Karpas-422 (cell line): ENCODE measurements around the gene FAM222A. TPM values are rescaled to one million over a fixed set of nuclear protein-coding genes. Genes with fewer than 3 reads are reported as not detected.

Experiments
- DNase-seq: peaks from one replicate; pipeline ENCODE4 v3.0.0-alpha.2; 2015
- H2AFZ ChIP-seq: fragments of 200-600 bp; sonication (generic); 2 replicates; pipeline ENCODE4 v1.6.1; 2014; ENCODE audit warnings: antibody characterized with exemption, low read length, mixed read lengths
- H3K27ac ChIP-seq: fragments of 200-600 bp; sonication (generic); 2 replicates; pipeline ENCODE4 v1.5.1; 2014; ENCODE audit warnings: mild to moderate bottlenecking, low read length, moderate library complexity
- H3K27me3 ChIP-seq: fragments of 200-600 bp; sonication (generic); 2 replicates; pipeline ENCODE4 v1.6.1; 2014; ENCODE audit warnings: low read length, mixed read lengths
- H3K36me3 ChIP-seq: fragments of 200-600 bp; sonication (generic); 2 replicates; pipeline ENCODE4 v1.6.1; 2014; ENCODE audit warnings: low read length, mixed read lengths; ENCODE audit not compliant: insufficient read depth
- H3K4me1 ChIP-seq: fragments of 200-600 bp; sonication (generic); 2 replicates; pipeline ENCODE4 v1.6.1; 2014; ENCODE audit warnings: mild to moderate bottlenecking, low read length, mixed read lengths
- H3K4me2 ChIP-seq: fragments of 200-600 bp; sonication (generic); 2 replicates; pipeline ENCODE4 v1.6.1; 2014; ENCODE audit warnings: low read length, low read depth, mild to moderate bottlenecking; ENCODE audit not compliant: poor library complexity, severe bottlenecking
- H3K4me3 ChIP-seq: fragments of 200-600 bp; sonication (generic); 2 replicates; pipeline ENCODE4 v1.5.1; 2014; ENCODE audit warnings: mild to moderate bottlenecking, antibody characterized with exemption, low read length, mixed read lengths
- H3K79me2 ChIP-seq: fragments of 200-600 bp; sonication (generic); 2 replicates; pipeline ENCODE4 v1.6.1; 2014; ENCODE audit warnings: mild to moderate bottlenecking, low read length, mixed read lengths
- H3K9ac ChIP-seq: fragments of 200-600 bp; sonication (generic); 2 replicates; pipeline ENCODE4 v1.6.0; 2014; ENCODE audit warnings: low read length
- H3K9me2 ChIP-seq: fragments of 200-600 bp; sonication (generic), shearing (Covaris generic); replicated peaks from 2 replicates; pipeline ENCODE4 v1.6.0; 2014; ENCODE audit warnings: mild to moderate bottlenecking, low read length, moderate library complexity; ENCODE audit not compliant: insufficient read depth
- H3K9me3 ChIP-seq: fragments of 300-700, 200-600 bp; sonication (generic); 2 replicates; pipeline ENCODE4 v1.6.1; 2014; ENCODE audit warnings: low read length, mixed read lengths
- H4K20me1 ChIP-seq: fragments of 200-600 bp; sonication (generic); 2 replicates; pipeline ENCODE4 v1.6.1; 2014; ENCODE audit warnings: mild to moderate bottlenecking, antibody characterized with exemption, low read length, low read depth; ENCODE audit not compliant: insufficient read depth
- total RNA-seq: library from RNA; depleted of rRNA; stranded (reverse); fragments of >200 nt; shearing (Covaris generic); gene quantifications from 2 replicates; pipeline ENCODE4 v1.2.3, GENCODE V29; 2014; ENCODE audit warnings: low replicate concordance

Gene FAM222A
- total RNA-seq, 1 experiment from 2014 or later, result 0.11 TPM

- Histone ChIP-seq H2AFZ (no peak overlapping the region), H4K20me1 (no peaks in the 10 kb centered on the region)
Observed at GRCh38 chr12:109677279-109677691, 36.3 kb upstream of the FAM222A start.

GRCh38 chr12:109678719-109679118 is 34.9 kb upstream of the FAM222A start:
- H3K4me1 ChIP-seq, result no peaks in the 10 kb centered on the region
- no peaks in the 10 kb centered on the region for H3K79me2 ChIP-seq
- H3K4me2 ChIP-seq, result no peak overlapping the region
- H2AFZ ChIP-seq, result no peak overlapping the region
- no peak for DNase-seq
- no peaks in the 10 kb centered on the region for H3K36me3 ChIP-seq
- H3K9me2 ChIP-seq, result no peaks in the 10 kb centered on the region
- H3K27me3 ChIP-seq, result no peaks in the 10 kb centered on the region
- no peak overlapping the region for H3K27ac ChIP-seq
- no peaks in the 10 kb centered on the region for H3K9me3 ChIP-seq
- H3K4me3 ChIP-seq, result no peak overlapping the region
- H4K20me1 ChIP-seq, result no peaks in the 10 kb centered on the region
- no peak overlapping the region for H3K9ac ChIP-seq

More at GRCh38 chr12:109677279-109677691, 36.3 kb upstream of the FAM222A start:
- Histone ChIP-seq H3K27me3 (no peaks in the 10 kb centered on the region), H3K36me3 (no peaks in the 10 kb centered on the region), H3K4me3 (no peak overlapping the region), H3K9me3 (no peaks in the 10 kb centered on the region), H3K4me1 (no peaks in the 10 kb centered on the region), H3K4me2 (no peak overlapping the region), H3K79me2 (no peaks in the 10 kb centered on the region), H3K27ac (no peak overlapping the region), H3K9me2 (no peaks in the 10 kb centered on the region), H3K9ac (no peak overlapping the region)
- DNase-seq, result no peak

GRCh38 chr12:109679501-109680263 is 33.9 kb upstream of the FAM222A start:
- Histone ChIP-seq H4K20me1 (no peaks in the 10 kb centered on the region), H2AFZ (no peak overlapping the region), H3K4me3 (no peak overlapping the region), H3K9me3 (no peaks in the 10 kb centered on the region), H3K79me2 (no peaks in the 10 kb centered on the region), H3K27ac (no peak overlapping the region), H3K9me2 (no peaks in the 10 kb centered on the region), H3K36me3 (no peaks in the 10 kb centered on the region), H3K4me1 (no peaks in the 10 kb centered on the region), H3K9ac (no peak overlapping the region), H3K4me2 (no peak overlapping the region), H3K27me3 (no peaks in the 10 kb centered on the region)
- no peak for DNase-seq

DNA sequence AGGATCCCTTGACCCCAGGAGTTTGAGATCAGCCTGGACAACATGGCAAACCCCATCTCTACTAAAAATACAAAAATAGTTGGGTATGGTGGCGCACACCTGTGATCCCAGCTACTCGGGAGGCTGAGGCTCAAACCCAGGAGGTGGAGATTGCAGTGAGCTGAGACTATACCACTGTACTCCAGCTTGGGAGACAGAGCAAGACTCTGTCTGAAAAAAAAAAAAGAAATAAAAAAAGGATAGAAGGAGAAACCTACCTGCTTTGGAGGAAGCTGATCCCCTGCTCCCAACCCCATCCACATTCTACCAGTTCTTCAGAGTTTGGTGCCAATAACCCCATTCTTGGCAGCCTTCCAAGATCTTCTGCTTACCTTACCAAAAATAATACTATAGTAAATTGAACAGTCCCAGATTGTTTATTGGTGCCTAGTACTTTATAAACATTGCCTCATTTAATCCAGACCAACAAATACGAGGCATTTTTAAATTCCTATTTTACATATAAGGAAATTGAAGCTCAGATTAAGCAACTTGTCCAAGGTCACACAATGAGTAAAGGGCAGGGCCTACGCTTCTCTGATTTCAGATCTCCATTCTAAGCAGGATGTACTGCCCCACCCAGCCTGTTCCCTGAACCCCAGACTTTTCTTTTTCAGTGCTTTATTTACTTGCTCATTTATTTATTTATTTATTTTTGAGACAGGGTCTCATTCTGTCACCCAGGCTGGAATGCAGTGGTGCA is 33.2 kb upstream of the FAM222A start:
- H3K79me2 ChIP-seq, result no peaks in the 10 kb centered on the region
- no peaks in the 10 kb centered on the region for H3K9me2 ChIP-seq
- H3K9ac ChIP-seq, result no peak overlapping the region
- H3K36me3 ChIP-seq, result no peaks in the 10 kb centered on the region
- no peak overlapping the region for H2AFZ ChIP-seq
- no peak for DNase-seq
- H3K27me3 ChIP-seq, result no peaks in the 10 kb centered on the region
- H3K4me1 ChIP-seq, result no peaks in the 10 kb centered on the region
- H3K4me3 ChIP-seq, result no peak overlapping the region
- no peak overlapping the region for H3K4me2 ChIP-seq
- no peaks in the 10 kb centered on the region for H4K20me1 ChIP-seq
- no peak overlapping the region for H3K27ac ChIP-seq
- H3K9me3 ChIP-seq, result no peaks in the 10 kb centered on the region

DNA sequence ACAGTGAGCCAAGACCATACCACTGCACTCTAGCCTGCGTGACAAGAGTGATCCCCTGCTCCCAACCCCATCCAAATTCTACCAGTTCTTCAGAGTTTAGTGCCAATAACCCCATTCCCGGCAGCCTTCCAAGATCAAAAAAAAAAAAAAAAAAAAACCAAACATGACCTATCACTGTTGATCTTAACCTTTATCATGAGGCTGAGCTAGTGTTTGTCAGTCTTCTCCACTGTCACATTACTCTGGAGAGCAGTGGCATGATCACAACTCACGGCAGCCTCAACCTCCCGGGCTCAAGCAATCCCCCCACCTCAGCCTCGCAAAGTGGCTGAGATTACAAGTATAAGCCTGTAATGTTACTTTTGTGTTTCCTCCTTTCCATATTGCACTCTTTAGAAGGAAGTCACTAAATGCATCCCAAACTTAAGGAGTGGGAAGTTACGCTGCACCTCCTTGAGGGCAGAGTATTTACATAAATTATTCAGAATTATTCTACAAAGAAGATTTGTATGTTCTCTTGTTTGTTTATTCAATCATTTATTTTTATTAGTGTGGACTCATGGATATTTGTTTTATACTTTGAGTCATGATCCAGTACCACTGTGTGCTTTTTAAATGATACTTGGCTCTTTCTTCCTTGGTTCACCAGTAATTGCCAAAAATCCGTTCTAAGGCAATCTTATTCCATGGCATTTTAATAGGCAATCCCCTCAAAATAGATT is 31.5 kb upstream of the FAM222A start:
- no peaks in the 10 kb centered on the region for H3K9me3 ChIP-seq
- no peaks in the 10 kb centered on the region for H3K79me2 ChIP-seq
- no peak overlapping the region for H3K4me2 ChIP-seq
- no peak overlapping the region for H3K27ac ChIP-seq
- H3K4me1 ChIP-seq, result no peaks in the 10 kb centered on the region
- no peak overlapping the region for H3K9ac ChIP-seq
- H4K20me1 ChIP-seq, result no peaks in the 10 kb centered on the region
- H3K27me3 ChIP-seq, result no peaks in the 10 kb centered on the region
- H3K9me2 ChIP-seq, result no peaks in the 10 kb centered on the region
- no peak overlapping the region for H2AFZ ChIP-seq
- H3K36me3 ChIP-seq, result no peaks in the 10 kb centered on the region
- no peak overlapping the region for H3K4me3 ChIP-seq
- DNase-seq, result no peak

- no peak overlapping the region for H2AFZ ChIP-seq
Observed at GRCh38 chr12:109682708-109683060, 30.9 kb upstream of the FAM222A start.

GRCh38 chr12:109683316-109683715 is 30.3 kb upstream of the FAM222A start:
- H3K9ac ChIP-seq, result no peak overlapping the region
- no peak overlapping the region for H2AFZ ChIP-seq
- H3K9me2 ChIP-seq, result no peaks in the 10 kb centered on the region
- H3K4me2 ChIP-seq, result no peak overlapping the region
- no peak overlapping the region for H3K4me3 ChIP-seq
- H3K9me3 ChIP-seq, result no peaks in the 10 kb centered on the region
- no peaks in the 10 kb centered on the region for H3K4me1 ChIP-seq
- H3K36me3 ChIP-seq, result no peaks in the 10 kb centered on the region
- no peak overlapping the region for H3K27ac ChIP-seq
- DNase-seq, result no peak
- H3K27me3 ChIP-seq, result no peaks in the 10 kb centered on the region
- H4K20me1 ChIP-seq, result no peaks in the 10 kb centered on the region
- no peaks in the 10 kb centered on the region for H3K79me2 ChIP-seq

More at GRCh38 chr12:109682708-109683060, 30.9 kb upstream of the FAM222A start:
- DNase-seq, result no peak
- H3K9me3 ChIP-seq, result no peaks in the 10 kb centered on the region
- H3K79me2 ChIP-seq, result no peaks in the 10 kb centered on the region
- H3K9ac ChIP-seq, result no peak overlapping the region
- no peaks in the 10 kb centered on the region for H3K9me2 ChIP-seq
- H3K27ac ChIP-seq, result no peak overlapping the region
- H3K36me3 ChIP-seq, result no peaks in the 10 kb centered on the region
- no peak overlapping the region for H3K4me2 ChIP-seq
- H3K4me3 ChIP-seq, result no peak overlapping the region
- H4K20me1 ChIP-seq, result no peaks in the 10 kb centered on the region
- no peaks in the 10 kb centered on the region for H3K27me3 ChIP-seq
- no peaks in the 10 kb centered on the region for H3K4me1 ChIP-seq
